SK-N-SH (cell line): Measurements from ENCODE around the gene CBLN3. TPM values are rescaled to one million over a fixed set of nuclear protein-coding genes. Genes with fewer than 3 reads are reported as not detected.

Experiments
- CTCF ChIA-PET: fragments of 300-600, 350-600 bp; formaldehyde crosslinking; extraction: SDS; loops from one replicate; lab custom pipeline; 2021; lab: Yijun Ruan, JAX
- POLR2A ChIA-PET: fragments of 350-600 bp; sonication (Branson Sonifier 250); formaldehyde crosslinking; extraction: SDS; loops from one replicate; lab custom pipeline; 2020; ENCODE audit warnings: antibody characterized with exemption, inconsistent platforms; lab: Yijun Ruan, JAX
- DNase-seq: peaks from one replicate; pipeline ENCODE4 v3.0.0; 2012
- H2AFZ ChIP-seq: fragments of 200-600 bp; sonication (generic); 2 replicates; pipeline ENCODE4 v1.8.1; 2016; ENCODE audit warnings: antibody characterized with exemption, mild to moderate bottlenecking, low read depth
- H3F3A ChIP-seq: fragments of 200-600 bp; sonication (generic); replicated peaks from 2 replicates; pipeline ENCODE3; 2016; ENCODE audit warnings: antibody characterized with exemption, mild to moderate bottlenecking; ENCODE audit not compliant: insufficient read depth
- H3K27ac ChIP-seq, 2 experiments: fragments of 200-500 bp in 1 of 2; fragments of 200-600 bp in 1 of 2; sonication (Bioruptor generic) in 1 of 2; sonication (generic), shearing (Covaris generic) in 1 of 2; 2 replicates each; pipeline versions ENCODE4 v1.5.1 to v1.6.1; 2014 to 2016; ENCODE audit warnings: low read depth in 2 of 2, inconsistent platforms in 1 of 2, low read length in 1 of 2, mild to moderate bottlenecking in 1 of 2, mixed read lengths in 1 of 2
- H3K27me3 ChIP-seq: fragments of 200-600 bp; sonication (generic), shearing (Covaris generic); 2 replicates; pipeline ENCODE4 v1.6.1; 2016; ENCODE audit warnings: mixed run types; ENCODE audit not compliant: insufficient read depth
- H3K36me3 ChIP-seq, 2 experiments: fragments of 200-500 bp in 1 of 2; fragments of 200-600 bp in 1 of 2; sonication (Bioruptor generic) in 1 of 2; sonication (generic) in 1 of 2; replicated peaks in 1 of 2; 2 replicates each; pipeline versions ENCODE3 to v1.5.1; 2014 to 2016; ENCODE audit warnings: low read length in 1 of 2, mild to moderate bottlenecking in 1 of 2; ENCODE audit not compliant: insufficient read depth in 2 of 2, control insufficient read depth in 1 of 2
- H3K4me1 ChIP-seq, 2 experiments: fragments of 200-500 bp in 1 of 2; fragments of 200-600 bp in 1 of 2; sonication (Bioruptor generic) in 1 of 2; sonication (generic), shearing (Covaris generic) in 1 of 2; 2 replicates each; pipeline versions ENCODE4 v1.5.1 to v1.6.1; 2014 to 2016; ENCODE audit warnings: low read depth in 1 of 2, low read length in 1 of 2, mixed run types in 1 of 2; ENCODE audit not compliant: insufficient read depth in 2 of 2, control insufficient read depth in 1 of 2
- H3K4me2 ChIP-seq: fragments of 200-600 bp; sonication (generic), shearing (Covaris generic); 2 replicates; pipeline ENCODE4 v1.6.1; 2017; ENCODE audit warnings: mixed run types
- H3K4me3 ChIP-seq, 2 experiments: fragments of 200-500 bp in 1 of 2; fragments of 200-600 bp in 1 of 2; sonication (Bioruptor generic) in 1 of 2; sonication (generic), shearing (Covaris generic) in 1 of 2; 2 replicates each; pipeline versions ENCODE4 v1.5.1 to v1.8.1; 2014 to 2016; ENCODE audit warnings: low read depth in 2 of 2, inconsistent platforms in 1 of 2, low read length in 1 of 2, mild to moderate bottlenecking in 1 of 2, mixed read lengths in 1 of 2, moderate library complexity in 1 of 2
- H3K79me2 ChIP-seq: fragments of 200-600 bp; sonication (generic); 2 replicates; pipeline ENCODE4 v1.8.1; 2017; ENCODE audit warnings: mild to moderate bottlenecking; ENCODE audit not compliant: insufficient read depth
- H3K9ac ChIP-seq: fragments of 200-600 bp; sonication (generic); 2 replicates; pipeline ENCODE4 v1.6.1; 2017; ENCODE audit warnings: mixed run types
- H3K9me2 ChIP-seq: fragments of 200-600 bp; sonication (generic); 2 replicates; pipeline ENCODE4 v1.6.1; 2017; ENCODE audit warnings: mixed run types
- H3K9me3 ChIP-seq: fragments of 200-600 bp; sonication (generic); 2 replicates; pipeline ENCODE4 v1.6.1; 2017; ENCODE audit warnings: mixed run types, mild to moderate bottlenecking, moderate library complexity
- H4K20me1 ChIP-seq: fragments of 200-600 bp; sonication (generic); 2 replicates; pipeline ENCODE4 v1.6.1; 2017; ENCODE audit warnings: mild to moderate bottlenecking, mixed run types; ENCODE audit not compliant: insufficient read depth
- FOSL2 ChIP-seq: IDR thresholded peaks from 2 replicates; pipeline ENCODE4 v1.4.0; 2012; ENCODE audit warnings: low read depth, mild to moderate bottlenecking, moderate library complexity, borderline replicate concordance
- NRF1 ChIP-seq: IDR thresholded peaks from 2 replicates; pipeline ENCODE4 v1.6.1; 2012; ENCODE audit warnings: low read depth, mild to moderate bottlenecking, low read length
- PBX3 ChIP-seq: IDR thresholded peaks from 2 replicates; pipeline ENCODE4; 2012
- POLR2AphosphoS5 ChIP-seq: IDR thresholded peaks from 2 replicates; pipeline ENCODE4 v1.6.1; 2012; ENCODE audit warnings: low read depth, low read length
- RCOR1 ChIP-seq: fragments of 150-350 bp; IDR thresholded peaks from 2 replicates; pipeline ENCODE4 v1.6.1; 2017; ENCODE audit warnings: antibody characterized with exemption, low read length
- SIN3A ChIP-seq: IDR thresholded peaks from 2 replicates; pipeline ENCODE4 v1.6.1; 2012; ENCODE audit warnings: low read depth, mild to moderate bottlenecking, low read length, moderate library complexity, borderline replicate concordance
- ZBTB33 ChIP-seq: IDR thresholded peaks from 2 replicates; pipeline ENCODE4 v1.4.0; 2012; ENCODE audit warnings: low read depth, borderline replicate concordance
- WGBS: methylation state at CpG from one replicate; pipeline ENCODE4 v1.1.6; 2017; ENCODE audit warnings: low lambda C conversion rate; 5-methylcytosine and 5-hydroxymethylcytosine counted together
- polyA plus RNA-seq, 3 experiments: library from polyadenylated mRNA; depleted of rRNA; stranded (reverse); fragments of >200 nt; gene quantifications; 2 replicates each; pipeline ENCODE4 v1.2.3, GENCODE V29; 2012

Gene CBLN3
- polyA plus RNA-seq, 1 of the 3 experiments (the other 2 are of a cell fraction), result 1.8 TPM

GRCh38 chr14:24439257-24439656, 9.8 kb upstream of the CBLN3 start:
- Histone ChIP-seq H3K4me2 (no peak overlapping the region), H3K27me3 (no peaks in the 10 kb centered on the region), H3K9ac (no peak overlapping the region), H3K9me3 (no peaks in the 10 kb centered on the region), H4K20me1 (peaks cover 4% of the 10 kb centered on the region; the same call in 1 of the 2 replicates), H3K4me3 (no peak overlapping the region), H3F3A (peaks cover 28% of the 10 kb centered on the region), H3K27ac (no peak overlapping the region), H2AFZ (no peak overlapping the region), H3K9me2 (no peaks in the 10 kb centered on the region), H3K36me3 (peaks cover 28 to 56% of the 10 kb centered on the region in 2 experiments), H3K79me2 (peaks cover 33% of the 10 kb centered on the region), H3K4me1 (peaks cover 0 to 17% of the 10 kb centered on the region in 2 experiments; a peak in 2 of 4 replicates)
- TF ChIP-seq NRF1 (no peak), SIN3A (no peak), FOSL2 (no peak), RCOR1 (no peak), PBX3 (no peak)
- ChIA-PET POLR2A (interaction anchor here (1.4 kb wide), 1 partner anchor 73 kb away, joined by 3 read pairs; no protein-coding TSS in a partner anchor), CTCF (interaction anchor here (4.1 to 16.4 kb wide), 3 partner anchors 8 to 103 kb away, joined by 39 to 445 read pairs (median 40); partner anchors contain the start of genes ADCY4, CBLN3, KHNYN and RIPK3)
- WGBS, result 93% methylated on average over 1 of the region's 1 CpG
- DNase-seq, result no peak

- no peak for DNase-seq
- POLR2A ChIA-PET, result interaction anchor here (1.4 to 2.2 kb wide), 3 partner anchors 72 to 105 kb away, joined by 3 to 14 read pairs (median 10); no protein-coding TSS in a partner anchor
- H3K36me3 ChIP-seq, result peaks cover 34 to 64% of the 10 kb centered on the region in 2 experiments
- no peak overlapping the region for H3K9ac ChIP-seq
- H3K27me3 ChIP-seq, result no peaks in the 10 kb centered on the region
- H3K4me1 ChIP-seq, result peaks cover 0 to 17% of the 10 kb centered on the region in 2 experiments; a peak in 2 of 4 replicates
- no peak overlapping the region for H2AFZ ChIP-seq
- no peak overlapping the region for H3K27ac ChIP-seq
- no peaks in the 10 kb centered on the region for H3K9me2 ChIP-seq
- H3K4me2 ChIP-seq, result no peak overlapping the region
- peaks cover 4% of the 10 kb centered on the region; the same call in 1 of the 2 replicates for H4K20me1 ChIP-seq
- peaks cover 34% of the 10 kb centered on the region for H3F3A ChIP-seq
- H3K4me3 ChIP-seq, result no peak overlapping the region
- H3K9me3 ChIP-seq, result no peaks in the 10 kb centered on the region
- 81% methylated on average over 9 of the region's 9 CpGs for WGBS
- 0 out of 2 replicates have a peak, but pooled peaks have one; percentile 3 for TF ChIP-seq POLR2AphosphoS5
- no peak for TF ChIP-seq ZBTB33
- TF ChIP-seq, all 33 proteins: peak for 1
- peaks cover 30% of the 10 kb centered on the region for H3K79me2 ChIP-seq
- CTCF ChIA-PET, result interaction anchor here (1.9 to 16.4 kb wide), 10 partner anchors 7 to 116 kb away, joined by 5 to 445 read pairs (median 40); partner anchors contain the start of genes ADCY4, CBLN3, KHNYN and RIPK3
Observed at GRCh38 chr14:24438223-24439097, 9.0 kb upstream of the CBLN3 start.
